Measurements from ENCODE around the gene KRT38.

DNA sequence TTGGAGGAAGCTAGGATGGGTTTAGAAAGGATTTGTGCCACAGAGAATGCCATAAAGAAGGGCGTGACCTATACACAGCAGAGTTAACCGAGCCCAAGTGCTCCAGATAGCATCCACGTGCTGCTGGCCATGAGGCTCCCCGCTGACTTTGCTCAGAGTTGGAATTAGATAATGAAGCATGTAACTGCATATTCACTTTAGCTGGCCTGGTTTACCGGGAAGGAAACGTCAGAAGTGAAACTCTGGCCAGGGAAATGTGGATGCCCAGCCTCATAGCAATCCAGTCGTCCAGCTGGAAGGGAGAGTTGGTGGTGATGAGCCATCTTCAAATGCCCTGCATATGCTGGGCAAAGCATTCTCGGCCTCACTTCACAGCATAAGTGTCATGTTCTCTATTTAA, 34.1 kb upstream of the KRT38 start:
- TF ChIP-seq SOX15 (CRISPR knock-in tag; IDR thresholded peaks at IDR 0.05) (no peak), HMGA2 (CRISPR knock-in tag; IDR thresholded peaks at IDR 0.05) (no peak), GTF2I (CRISPR knock-in tag; conservative IDR thresholded peaks at IDR 0.05) (no peak), TEAD1 (CRISPR knock-in tag; IDR thresholded peaks at IDR 0.05) (no peak), ATF1 (CRISPR knock-in tag; IDR thresholded peaks at IDR 0.05) (no peak), IRF2 (CRISPR knock-in tag; IDR thresholded peaks at IDR 0.05; ENCODE audit: borderline replicate concordance, low read depth) (no peak), ZNF423 (CRISPR knock-in tag; IDR thresholded peaks at IDR 0.05) (no peak), SP1 (CRISPR knock-in tag; conservative IDR thresholded peaks at IDR 0.05) (no peak), NFYB (CRISPR knock-in tag; conservative IDR thresholded peaks at IDR 0.05; ENCODE audit: low read depth) (no peak), TP53 (CRISPR knock-in tag; IDR thresholded peaks at IDR 0.05) (no peak), CREB1 (CRISPR knock-in tag; IDR thresholded peaks at IDR 0.05) (no peak)
- TF ChIP-seq, protein P1, sequence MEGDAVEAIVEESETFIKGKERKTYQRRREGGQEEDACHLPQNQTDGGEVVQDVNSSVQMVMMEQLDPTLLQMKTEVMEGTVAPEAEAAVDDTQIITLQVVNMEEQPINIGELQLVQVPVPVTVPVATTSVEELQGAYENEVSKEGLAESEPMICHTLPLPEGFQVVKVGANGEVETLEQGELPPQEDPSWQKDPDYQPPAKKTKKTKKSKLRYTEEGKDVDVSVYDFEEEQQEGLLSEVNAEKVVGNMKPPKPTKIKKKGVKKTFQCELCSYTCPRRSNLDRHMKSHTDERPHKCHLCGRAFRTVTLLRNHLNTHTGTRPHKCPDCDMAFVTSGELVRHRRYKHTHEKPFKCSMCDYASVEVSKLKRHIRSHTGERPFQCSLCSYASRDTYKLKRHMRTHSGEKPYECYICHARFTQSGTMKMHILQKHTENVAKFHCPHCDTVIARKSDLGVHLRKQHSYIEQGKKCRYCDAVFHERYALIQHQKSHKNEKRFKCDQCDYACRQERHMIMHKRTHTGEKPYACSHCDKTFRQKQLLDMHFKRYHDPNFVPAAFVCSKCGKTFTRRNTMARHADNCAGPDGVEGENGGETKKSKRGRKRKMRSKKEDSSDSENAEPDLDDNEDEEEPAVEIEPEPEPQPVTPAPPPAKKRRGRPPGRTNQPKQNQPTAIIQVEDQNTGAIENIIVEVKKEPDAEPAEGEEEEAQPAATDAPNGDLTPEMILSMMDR (IDR thresholded peaks at IDR 0.05): no peak
- TF ChIP-seq, protein P2, sequence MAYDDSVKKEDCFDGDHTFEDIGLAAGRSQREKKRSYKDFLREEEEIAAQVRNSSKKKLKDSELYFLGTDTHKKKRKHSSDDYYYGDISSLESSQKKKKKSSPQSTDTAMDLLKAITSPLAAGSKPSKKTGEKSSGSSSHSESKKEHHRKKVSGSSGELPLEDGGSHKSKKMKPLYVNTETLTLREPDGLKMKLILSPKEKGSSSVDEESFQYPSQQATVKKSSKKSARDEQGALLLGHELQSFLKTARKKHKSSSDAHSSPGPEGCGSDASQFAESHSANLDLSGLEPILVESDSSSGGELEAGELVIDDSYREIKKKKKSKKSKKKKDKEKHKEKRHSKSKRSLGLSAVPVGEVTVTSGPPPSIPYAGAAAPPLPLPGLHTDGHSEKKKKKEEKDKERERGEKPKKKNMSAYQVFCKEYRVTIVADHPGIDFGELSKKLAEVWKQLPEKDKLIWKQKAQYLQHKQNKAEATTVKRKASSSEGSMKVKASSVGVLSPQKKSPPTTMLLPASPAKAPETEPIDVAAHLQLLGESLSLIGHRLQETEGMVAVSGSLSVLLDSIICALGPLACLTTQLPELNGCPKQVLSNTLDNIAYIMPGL (CRISPR knock-in tag; IDR thresholded peaks at IDR 0.05): no peak
- TF ChIP-seq, protein P3, sequence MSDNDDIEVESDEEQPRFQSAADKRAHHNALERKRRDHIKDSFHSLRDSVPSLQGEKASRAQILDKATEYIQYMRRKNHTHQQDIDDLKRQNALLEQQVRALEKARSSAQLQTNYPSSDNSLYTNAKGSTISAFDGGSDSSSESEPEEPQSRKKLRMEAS (CRISPR knock-in tag; IDR thresholded peaks at IDR 0.05): no peak

Measured in WTC11 (cell line).